Breast epithelium (tissue), 4 donors: ENCODE data around the gene MUC5AC. TPM values are rescaled to one million over a fixed set of nuclear protein-coding genes. Genes with fewer than 3 reads are reported as not detected.
A peak's percentile ranks its signal among the peaks of the same experiment; 100 is the strongest.

Experiments used
- DNase-seq, 2 donors: peaks; one replicate each; pipeline ENCODE4 v3.0.0-alpha.2; 2019; ENCODE audit warnings: low spot score in 2 of 2
- H3K27ac ChIP-seq, 2 donors: fragments of 200-600 bp; sonication (generic) in 1 of 2; one replicate each; pipeline ENCODE4 v1.5.1; 2016 to 2019; ENCODE audit warnings: mild to moderate bottlenecking in 1 of 2
- H3K27me3 ChIP-seq, 2 donors: fragments of 200-600 bp; sonication (generic) in 1 of 2; one replicate each; pipeline versions ENCODE4 v1.5.1 to v1.6.0; 2017 to 2019; ENCODE audit warnings: control low read depth in 1 of 2, mild to moderate bottlenecking in 1 of 2
- H3K36me3 ChIP-seq: fragments of 200-600 bp; one replicate; pipeline ENCODE4 v1.5.1; 2019
- H3K4me1 ChIP-seq, 2 donors: fragments of 200-600 bp; sonication (generic); one replicate each; pipeline ENCODE4 v1.5.1; 2016 to 2019; ENCODE audit warnings: control low read depth in 1 of 2
- H3K4me3 ChIP-seq, 3 donors: fragments of 200-600 bp; sonication (generic); 1 replicate in 2 of 3; 2 replicates in 1 of 3; pipeline ENCODE4 v1.5.1; 2016 to 2019; ENCODE audit warnings: mild to moderate bottlenecking in 3 of 3, moderate library complexity in 2 of 3
- H3K9me3 ChIP-seq, 2 donors: fragments of 200-600 bp; sonication (generic) in 1 of 2; one replicate each; pipeline ENCODE4 v1.5.1; 2016 to 2019; ENCODE audit warnings: control low read depth in 1 of 2
- POLR2A ChIP-seq: fragments of 450-650 bp; IDR thresholded peaks from one replicate; pipeline ENCODE4 v1.6.1; 2016; ENCODE audit warnings: antibody characterized with exemption, mild to moderate bottlenecking, moderate library complexity
- POLR2AphosphoS5 ChIP-seq, 3 donors: sonication (generic); formaldehyde crosslinking; IDR thresholded peaks; one replicate each; pipeline ENCODE4 v1.6.1; 2017; ENCODE audit warnings: antibody characterized with exemption in 3 of 3
- intact Hi-C: fragments of 100-400 bp; cut with DNase I; formaldehyde crosslinking; loops from one replicate; pipeline ENCODE4 v1.15.1; 2023; ENCODE audit warnings: low total_unique reads
- total RNA-seq, 3 donors: library from RNA; depleted of rRNA; stranded (reverse); fragments of >200 nt; gene quantifications; one replicate each; pipeline ENCODE4 v1.1.0, GENCODE V29; 2016
- TF ChIP-seq, protein P1 (sequence below), 3 donors: fragments of 450-650 bp; IDR thresholded peaks; one replicate each; pipeline ENCODE4 v1.5.1; 2016 to 2017; ENCODE audit warnings: antibody characterized with exemption in 3 of 3, mild to moderate bottlenecking in 3 of 3, moderate library complexity in 3 of 3

Gene MUC5AC
- total RNA-seq, 3 donors from 2014 or later, result not detected

DNA sequence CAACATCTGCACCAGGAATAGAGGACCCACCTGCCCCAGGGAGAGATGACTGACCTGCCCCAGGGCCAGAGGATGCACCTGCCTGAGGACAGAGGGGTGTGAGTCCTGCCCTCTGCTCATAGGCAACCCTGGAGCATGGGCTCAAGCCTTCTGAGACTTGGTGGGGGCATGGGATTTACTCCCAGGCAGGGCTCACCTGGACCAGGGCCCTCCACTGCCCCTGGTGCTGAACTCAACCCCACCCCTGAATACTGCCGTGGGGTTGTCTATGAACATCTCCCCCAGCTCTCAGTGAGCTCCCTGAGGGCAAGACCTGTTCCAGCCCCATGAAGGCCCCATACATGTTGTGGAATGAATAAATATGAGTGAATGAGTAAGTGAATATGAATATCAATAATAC, 33.8 kb upstream of the MUC5AC start:
- H3K27me3 ChIP-seq, result peaks cover 0 to 58% of the 10 kb centered on the region in 2 donors
- DNase-seq, result no peak
- TF ChIP-seq POLR2AphosphoS5 (IDR thresholded peaks at IDR 0.05) (no peak), POLR2A (no peak)
- TF ChIP-seq, protein P1, sequence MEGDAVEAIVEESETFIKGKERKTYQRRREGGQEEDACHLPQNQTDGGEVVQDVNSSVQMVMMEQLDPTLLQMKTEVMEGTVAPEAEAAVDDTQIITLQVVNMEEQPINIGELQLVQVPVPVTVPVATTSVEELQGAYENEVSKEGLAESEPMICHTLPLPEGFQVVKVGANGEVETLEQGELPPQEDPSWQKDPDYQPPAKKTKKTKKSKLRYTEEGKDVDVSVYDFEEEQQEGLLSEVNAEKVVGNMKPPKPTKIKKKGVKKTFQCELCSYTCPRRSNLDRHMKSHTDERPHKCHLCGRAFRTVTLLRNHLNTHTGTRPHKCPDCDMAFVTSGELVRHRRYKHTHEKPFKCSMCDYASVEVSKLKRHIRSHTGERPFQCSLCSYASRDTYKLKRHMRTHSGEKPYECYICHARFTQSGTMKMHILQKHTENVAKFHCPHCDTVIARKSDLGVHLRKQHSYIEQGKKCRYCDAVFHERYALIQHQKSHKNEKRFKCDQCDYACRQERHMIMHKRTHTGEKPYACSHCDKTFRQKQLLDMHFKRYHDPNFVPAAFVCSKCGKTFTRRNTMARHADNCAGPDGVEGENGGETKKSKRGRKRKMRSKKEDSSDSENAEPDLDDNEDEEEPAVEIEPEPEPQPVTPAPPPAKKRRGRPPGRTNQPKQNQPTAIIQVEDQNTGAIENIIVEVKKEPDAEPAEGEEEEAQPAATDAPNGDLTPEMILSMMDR (IDR thresholded peaks at IDR 0.05), result no peak

DNA sequence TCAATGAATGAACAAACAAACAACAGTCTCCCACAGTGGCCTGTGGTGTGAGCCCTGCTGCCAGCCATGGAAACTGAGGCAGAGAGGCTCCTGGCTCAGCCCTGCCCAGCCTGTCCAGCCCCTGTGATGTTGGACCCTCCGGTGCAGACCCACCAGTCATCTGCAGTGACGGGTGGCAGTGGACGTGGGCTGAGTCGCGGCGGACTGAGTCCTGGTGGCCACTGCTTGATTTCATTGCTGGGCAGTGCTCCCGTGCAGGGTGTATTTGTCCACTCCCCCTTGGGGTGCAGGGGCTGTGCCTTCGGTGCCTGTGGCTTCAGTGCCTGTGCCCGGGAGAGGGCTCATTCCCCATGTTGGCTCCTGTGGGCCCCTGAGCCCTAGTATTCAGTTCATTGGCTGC, 31.9 kb upstream of the MUC5AC start:
- peak in 1 of 2 donors; percentile 49 for DNase-seq
- peaks cover 0 to 57% of the 10 kb centered on the region in 2 donors for H3K27me3 ChIP-seq

More for the DNA sequence above, 33.8 kb upstream of the MUC5AC start:
- Histone ChIP-seq H3K36me3 (no peaks in the 10 kb centered on the region), H3K4me3 (no peak overlapping the region), H3K9me3 (no peaks in the 10 kb centered on the region), H3K4me1 (no peaks in the 10 kb centered on the region), H3K27ac (no peak overlapping the region)
- intact Hi-C loops, result no loop called here

DNA sequence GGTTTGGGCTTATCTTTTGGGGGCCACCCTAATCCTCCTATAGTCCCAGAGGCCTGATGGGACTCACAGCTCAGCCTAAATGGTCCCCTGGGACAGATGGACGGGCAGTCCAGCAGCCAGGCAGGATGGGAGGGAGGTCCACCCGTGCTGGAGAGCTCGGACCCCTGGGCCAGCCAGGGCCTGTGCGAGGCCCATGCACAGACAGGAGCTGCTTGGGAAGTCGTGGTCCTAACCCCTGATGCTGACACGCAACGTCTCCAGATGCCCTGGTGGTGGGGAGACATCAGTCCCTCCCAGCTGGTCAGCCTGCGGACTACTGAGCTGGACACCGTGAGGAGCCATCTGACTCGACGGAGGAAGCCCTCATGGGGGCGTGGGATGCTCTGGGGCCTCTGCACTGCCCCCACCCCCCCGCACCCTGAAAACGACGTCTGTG, 31.2 kb upstream of the MUC5AC start:
- H3K4me3 ChIP-seq, result no peak overlapping the region
- intact Hi-C loops, result no loop called here
- no peaks in the 10 kb centered on the region for H3K4me1 ChIP-seq
- no peak overlapping the region for H3K27ac ChIP-seq
- no peaks in the 10 kb centered on the region for H3K36me3 ChIP-seq
- no peaks in the 10 kb centered on the region for H3K9me3 ChIP-seq
- DNase-seq, result no peak
- H3K27me3 ChIP-seq, result peaks cover 0 to 52% of the 10 kb centered on the region in 2 donors
- no peak for TF ChIP-seq POLR2AphosphoS5 (IDR thresholded peaks at IDR 0.05)
- TF ChIP-seq, protein P1 (IDR thresholded peaks at IDR 0.05), result no peak
- TF ChIP-seq POLR2A, result no peak

More for the DNA sequence above, 31.9 kb upstream of the MUC5AC start:
- no peak for TF ChIP-seq POLR2AphosphoS5 (IDR thresholded peaks at IDR 0.05)
- TF ChIP-seq POLR2A, result no peak
- TF ChIP-seq, protein P1 (IDR thresholded peaks at IDR 0.05), result no peak
- Histone ChIP-seq H3K27ac (no peak overlapping the region), H3K4me1 (no peaks in the 10 kb centered on the region), H3K36me3 (no peaks in the 10 kb centered on the region), H3K9me3 (no peaks in the 10 kb centered on the region), H3K4me3 (no peak overlapping the region)
- intact Hi-C loops, result no loop called here

DNA sequence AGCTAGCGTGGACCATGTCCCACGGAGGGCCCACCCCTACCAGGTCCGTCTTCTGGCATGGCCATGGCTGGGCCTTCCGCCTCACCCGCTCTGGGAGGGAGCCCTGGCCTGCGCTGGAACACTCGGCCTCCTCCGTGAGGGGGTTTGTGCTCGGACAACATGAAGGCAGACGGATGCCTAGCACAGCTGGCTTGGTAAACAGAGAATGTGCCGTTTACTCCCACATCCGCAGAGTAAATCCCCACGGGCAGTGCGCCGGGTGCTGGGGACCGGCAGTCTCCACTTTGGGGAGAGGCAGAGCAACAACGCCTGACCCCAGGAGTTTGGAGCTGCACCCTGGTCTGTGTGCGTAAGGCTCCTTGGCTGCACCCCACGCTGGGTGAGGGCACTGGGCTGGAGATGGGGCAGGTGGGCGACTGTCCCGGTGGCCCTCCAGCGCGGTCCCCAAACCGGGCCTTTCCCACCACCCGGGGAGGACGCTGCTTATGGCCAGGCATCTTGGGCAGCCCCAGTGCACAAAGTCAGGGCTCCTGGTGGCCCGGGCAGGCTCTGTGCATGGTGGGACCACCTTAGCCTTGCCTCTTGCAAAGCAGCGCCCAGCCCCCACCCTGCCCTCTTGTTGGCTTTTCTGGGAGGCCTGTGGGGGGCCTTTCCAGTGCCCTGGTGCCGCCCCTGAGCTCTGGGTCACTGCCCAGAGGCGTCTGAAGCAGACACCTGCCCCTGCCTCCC, 30.7 kb upstream of the MUC5AC start:
- Histone ChIP-seq H3K4me1 (no peaks in the 10 kb centered on the region), H3K36me3 (no peaks in the 10 kb centered on the region), H3K9me3 (no peaks in the 10 kb centered on the region), H3K27ac (no peak overlapping the region), H3K27me3 (peaks cover 0 to 46% of the 10 kb centered on the region in 2 donors), H3K4me3 (no peak overlapping the region)
- intact Hi-C loops, result loop anchor here (1.0 kb wide), 1 partner anchor 35 kb away; no protein-coding TSS in a partner anchor
- DNase-seq, result no peak
- no peak for TF ChIP-seq POLR2AphosphoS5 (IDR thresholded peaks at IDR 0.05)
- no peak for TF ChIP-seq POLR2A
- TF ChIP-seq, protein P1 (IDR thresholded peaks at IDR 0.05), result no peak

DNA sequence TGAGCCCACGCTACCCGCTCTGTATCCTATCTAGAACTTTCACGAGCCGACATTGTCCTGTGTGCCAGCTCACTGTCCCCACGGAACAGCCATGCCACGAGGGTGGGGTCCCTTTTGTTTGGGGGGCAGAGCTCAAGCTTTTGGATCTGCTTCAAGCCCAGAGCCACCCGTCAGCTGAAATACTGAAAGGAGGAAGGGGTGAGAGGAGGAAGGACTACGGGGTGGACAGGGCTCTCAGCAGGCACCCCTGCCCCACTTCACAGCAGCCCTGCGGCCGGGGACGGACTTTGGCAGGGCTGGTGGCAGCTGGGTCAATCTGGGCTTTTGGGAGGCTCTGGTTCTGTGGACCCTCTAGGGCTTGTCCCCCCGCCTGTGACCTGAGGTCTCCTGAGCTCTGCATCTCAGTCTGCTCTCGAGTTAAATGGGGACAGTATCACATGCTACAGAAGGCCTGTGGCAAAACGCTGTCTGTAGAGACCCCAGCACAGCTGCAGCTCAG, 30.0 kb upstream of the MUC5AC start:
- Histone ChIP-seq H3K36me3 (no peaks in the 10 kb centered on the region), H3K27ac (no peak overlapping the region), H3K4me3 (no peak overlapping the region), H3K9me3 (no peaks in the 10 kb centered on the region), H3K27me3 (peaks cover 0 to 40% of the 10 kb centered on the region in 2 donors), H3K4me1 (no peaks in the 10 kb centered on the region)
- intact Hi-C loops, result loop anchor here (1.0 kb wide), 1 partner anchor 35 kb away; no protein-coding TSS in a partner anchor
- DNase-seq, result no peak
- TF ChIP-seq POLR2AphosphoS5 (IDR thresholded peaks at IDR 0.05) (no peak), POLR2A (no peak)
- TF ChIP-seq, protein P1 (IDR thresholded peaks at IDR 0.05), result no peak
